DOHH2 (cell line): ENCODE data around the gene MYO1D.

Source experiments
- EZH2phosphoT487 ChIP-seq: fragments of 200-600 bp; sonication (generic); IDR thresholded peaks from 2 replicates; pipeline ENCODE4 v1.6.1; 2017; ENCODE audit warnings: borderline replicate concordance, mild to moderate bottlenecking, antibody characterized with exemption, low read length, moderate library complexity, mixed read lengths
- TF ChIP-seq, protein P1 (sequence below): fragments of 200-600 bp; sonication (generic); IDR thresholded peaks from one replicate; pipeline ENCODE4 v1.5.1; 2014; ENCODE audit warnings: antibody characterized with exemption, mild to moderate bottlenecking, low read depth, low read length; ENCODE audit not compliant: poor library complexity, severe bottlenecking

DNA sequence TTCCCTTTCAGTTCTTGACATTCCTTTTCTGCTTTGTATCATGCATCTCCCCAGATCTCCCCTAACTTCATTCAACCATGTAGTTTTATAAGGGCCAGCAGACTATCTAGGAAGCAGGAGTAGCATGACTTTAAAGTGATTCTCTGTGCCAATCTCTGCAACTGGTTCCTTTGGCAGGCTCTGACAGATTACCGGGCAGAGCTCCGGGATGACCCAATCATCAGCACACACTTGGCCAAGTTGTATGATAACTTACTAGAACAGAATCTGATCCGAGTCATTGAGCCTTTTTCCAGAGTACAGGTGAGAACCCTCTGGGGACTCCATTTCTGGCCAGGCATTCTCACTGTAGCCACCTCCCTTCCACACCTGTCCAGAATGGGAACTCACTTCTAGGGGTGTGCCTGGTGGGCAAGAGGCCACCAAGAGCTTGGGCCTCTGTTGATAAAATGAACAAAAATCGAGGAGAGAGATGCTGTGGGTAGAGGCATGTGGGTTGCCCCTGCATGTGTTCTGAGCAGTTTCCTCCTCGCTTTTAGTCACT lies 397.8 kb downstream of the MYO1D start:
- TF ChIP-seq, protein P1, sequence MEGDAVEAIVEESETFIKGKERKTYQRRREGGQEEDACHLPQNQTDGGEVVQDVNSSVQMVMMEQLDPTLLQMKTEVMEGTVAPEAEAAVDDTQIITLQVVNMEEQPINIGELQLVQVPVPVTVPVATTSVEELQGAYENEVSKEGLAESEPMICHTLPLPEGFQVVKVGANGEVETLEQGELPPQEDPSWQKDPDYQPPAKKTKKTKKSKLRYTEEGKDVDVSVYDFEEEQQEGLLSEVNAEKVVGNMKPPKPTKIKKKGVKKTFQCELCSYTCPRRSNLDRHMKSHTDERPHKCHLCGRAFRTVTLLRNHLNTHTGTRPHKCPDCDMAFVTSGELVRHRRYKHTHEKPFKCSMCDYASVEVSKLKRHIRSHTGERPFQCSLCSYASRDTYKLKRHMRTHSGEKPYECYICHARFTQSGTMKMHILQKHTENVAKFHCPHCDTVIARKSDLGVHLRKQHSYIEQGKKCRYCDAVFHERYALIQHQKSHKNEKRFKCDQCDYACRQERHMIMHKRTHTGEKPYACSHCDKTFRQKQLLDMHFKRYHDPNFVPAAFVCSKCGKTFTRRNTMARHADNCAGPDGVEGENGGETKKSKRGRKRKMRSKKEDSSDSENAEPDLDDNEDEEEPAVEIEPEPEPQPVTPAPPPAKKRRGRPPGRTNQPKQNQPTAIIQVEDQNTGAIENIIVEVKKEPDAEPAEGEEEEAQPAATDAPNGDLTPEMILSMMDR = no peak
- no peak for TF ChIP-seq EZH2phosphoT487
